Measurements from ENCODE around the gene CNTROB.
"Not testable (repeated sequence)": the region's sequence is repeated elsewhere in the genome, so short reads cannot be mapped to it uniquely, and the experiment has no call there.

CNTROB gene

DNA sequence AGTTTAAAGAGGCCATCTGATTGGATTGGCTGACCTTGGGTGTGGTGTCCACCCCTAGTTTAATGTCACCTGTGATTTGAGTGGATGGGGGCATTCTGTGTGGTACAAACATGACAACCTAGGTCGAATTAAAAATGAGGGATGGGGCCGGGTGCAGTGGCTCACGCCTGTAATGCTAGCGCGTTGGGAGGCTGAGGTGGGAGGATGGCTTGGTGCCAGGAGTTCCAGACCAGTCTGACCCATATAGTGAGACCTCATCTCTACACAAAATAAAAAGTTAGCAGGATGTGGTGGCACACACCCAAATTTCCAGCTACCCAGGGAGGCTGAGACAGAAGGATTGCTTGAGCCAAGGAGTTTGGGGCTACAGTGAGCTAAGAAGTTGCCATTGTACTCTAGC lies 14.4 kb downstream of the CNTROB start:
- no peak for DNase-seq

GRCh38 chr17:7947651-7948050 lies 15.6 kb downstream of the CNTROB start:
- DNase-seq, result no peak

GRCh38 chr17:7950578-7950977 lies 18.6 kb downstream of the CNTROB start:
- no peak for DNase-seq

- peak; percentile 23 for DNase-seq
These were observed 19.3 kb downstream of the CNTROB start for GRCh38 chr17:7951143-7951792.

GRCh38 chr17:7953266-7953665 lies 21.3 kb downstream of the CNTROB start:
- DNase-seq, result not testable (repeated sequence)

DNA sequence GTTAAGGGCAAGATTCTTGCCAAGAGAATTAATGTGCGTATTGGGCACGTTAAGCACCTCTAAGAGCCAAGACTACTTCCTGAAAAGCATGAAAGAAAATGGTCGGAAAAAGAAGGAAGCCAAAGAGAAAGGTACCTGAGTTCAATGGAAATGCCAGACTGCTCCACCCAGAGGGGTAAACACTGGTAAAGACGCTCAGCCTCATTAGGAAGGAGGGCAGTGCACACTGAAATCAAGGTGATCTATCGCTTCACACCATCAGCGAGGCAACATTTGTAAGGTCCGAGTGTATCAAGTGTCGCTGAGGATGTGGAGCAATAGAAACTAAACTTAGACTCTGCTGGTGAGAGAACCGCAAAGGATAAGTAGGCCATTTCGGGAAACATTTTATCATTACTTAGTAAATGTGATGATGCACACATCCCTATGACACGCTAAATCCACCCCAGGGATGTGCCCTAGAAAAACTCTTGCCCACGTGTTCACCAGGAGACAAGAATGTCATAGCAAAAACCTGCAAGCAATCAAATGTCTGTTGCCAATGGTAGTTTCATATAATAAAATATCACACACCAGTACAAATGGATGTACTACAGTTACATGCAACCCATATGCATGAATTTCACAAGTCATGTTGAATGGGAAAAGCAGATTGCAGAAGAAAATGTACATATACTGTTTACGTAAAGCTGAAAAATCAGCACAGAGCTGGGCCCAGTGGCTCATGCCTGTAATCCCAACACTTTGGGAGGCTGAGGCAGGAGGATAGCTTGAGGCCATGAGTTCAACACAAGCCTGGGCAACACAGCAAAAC lies 23.6 kb downstream of the CNTROB start:
- DNase-seq, result no peak

- no peak for DNase-seq
These were observed 24.4 kb downstream of the CNTROB start for GRCh38 chr17:7956228-7956965.

DNA sequence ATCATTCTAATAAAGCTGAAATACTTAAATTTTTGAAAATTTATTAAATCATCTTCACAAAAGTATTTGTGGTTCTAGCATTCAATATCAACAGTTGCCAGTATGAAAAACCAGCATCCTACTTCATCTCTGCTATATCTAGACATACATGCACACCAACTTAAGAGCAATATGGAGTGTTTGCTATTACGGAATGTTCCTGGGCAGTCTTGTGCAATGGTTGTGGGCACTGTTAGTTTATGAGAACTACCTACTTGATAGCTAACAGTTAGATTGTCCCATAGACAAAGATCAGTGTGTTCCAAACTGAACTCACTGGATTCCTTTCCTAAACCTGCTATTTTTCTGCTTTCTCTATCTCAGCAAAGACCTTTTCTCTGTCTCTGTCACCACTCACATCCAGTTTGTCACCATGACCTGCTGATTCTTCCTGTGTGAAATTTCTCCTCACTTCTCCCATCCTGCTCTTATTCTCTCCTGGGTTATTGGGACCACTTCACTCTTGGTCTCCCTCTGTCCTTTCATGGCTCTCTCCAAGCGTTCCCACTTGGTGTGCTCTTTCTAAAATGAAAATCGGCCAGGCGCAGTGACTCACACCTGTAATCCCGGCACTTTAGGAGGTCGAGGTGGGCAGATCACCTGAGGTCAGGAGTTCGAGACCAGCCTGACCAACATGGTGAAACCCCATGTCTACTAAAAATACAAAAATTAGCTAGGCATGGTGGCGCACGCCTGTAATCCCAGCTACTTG lies 27.7 kb downstream of the CNTROB start:
- no peak for DNase-seq

DNA sequence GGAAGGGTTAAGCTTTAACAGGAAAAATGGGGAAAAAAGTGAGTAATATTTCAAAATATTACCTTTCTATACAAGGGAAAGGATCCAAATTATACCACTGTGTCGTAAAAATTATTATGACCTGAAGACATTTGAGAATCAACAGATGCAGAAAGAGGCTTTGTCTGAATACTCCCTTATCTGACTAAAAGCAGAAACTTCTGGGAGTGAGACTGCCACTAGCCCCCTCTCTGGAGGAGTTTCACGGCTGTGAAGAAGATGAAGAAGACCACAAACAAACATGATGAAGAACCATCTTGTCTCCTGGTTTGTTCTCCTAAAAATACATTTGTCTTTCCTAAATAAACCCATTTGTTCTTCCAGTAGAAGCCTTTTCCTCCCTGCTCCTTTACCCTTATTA lies 29.4 kb downstream of the CNTROB start:
- DNase-seq, result no peak

DNA sequence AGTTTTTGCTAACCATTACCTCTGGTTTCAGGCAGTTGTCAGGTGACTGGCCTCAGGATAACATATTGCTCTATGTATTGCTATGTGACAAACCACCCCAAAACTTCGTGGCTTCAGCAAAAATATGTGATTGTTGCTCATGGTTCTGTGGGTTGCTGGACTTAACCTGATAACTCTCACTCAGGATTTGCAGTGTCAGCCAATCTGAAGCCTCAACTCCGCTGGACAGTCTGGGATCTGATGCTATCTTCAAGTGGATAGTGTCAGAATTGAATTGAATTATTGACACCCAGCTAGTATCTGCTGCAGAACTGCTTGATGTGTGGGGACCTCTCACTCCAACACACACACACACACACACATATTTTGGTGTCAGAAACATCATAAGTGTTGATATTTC lies 35.7 kb downstream of the CNTROB start:
- no peak for DNase-seq

DNA sequence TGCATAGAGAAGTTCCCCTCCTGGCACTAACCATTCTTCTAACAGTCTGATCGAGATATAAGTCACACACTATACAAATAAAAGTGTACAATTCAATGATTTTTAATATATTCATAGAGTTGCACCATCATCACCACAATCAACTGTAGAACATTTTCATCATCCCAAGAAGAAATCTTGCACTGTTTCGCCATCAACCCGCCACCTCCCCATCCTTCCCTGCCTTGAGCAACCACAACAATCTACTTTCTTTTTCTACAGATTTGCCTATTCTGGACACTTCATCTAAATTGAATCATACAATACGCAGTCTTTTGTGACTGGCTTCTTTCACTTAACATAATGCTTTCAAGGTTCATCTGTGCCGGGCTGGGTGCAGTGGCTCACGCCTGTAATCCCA lies 37.4 kb downstream of the CNTROB start:
- no peak for DNase-seq

DNA sequence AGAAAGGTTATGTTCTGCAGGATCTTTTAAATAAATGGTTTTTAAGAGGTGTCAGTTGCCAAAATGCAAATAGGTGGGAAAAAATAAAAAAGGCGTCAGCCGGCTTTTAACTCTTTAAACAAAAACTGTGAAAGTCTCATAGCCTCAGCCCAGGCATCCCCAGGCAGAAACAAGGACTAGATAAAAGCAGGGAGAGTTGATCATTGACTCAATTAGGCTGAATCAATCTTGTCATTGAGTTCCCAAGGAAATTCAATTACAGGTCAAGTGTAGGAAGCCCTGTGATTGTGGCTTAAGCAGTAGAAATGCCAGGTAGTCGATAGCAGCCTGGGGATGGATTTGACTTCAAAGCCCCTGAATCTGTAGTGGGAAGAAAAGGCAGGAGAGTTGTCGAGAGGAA lies 39.6 kb downstream of the CNTROB start:
- DNase-seq, result no peak

- peak; percentile 22 for DNase-seq
These were observed 40.3 kb downstream of the CNTROB start for GRCh38 chr17:7972131-7972785.

- DNase-seq, result no peak
These were observed 42.7 kb downstream of the CNTROB start for GRCh38 chr17:7974638-7975131.

DNA sequence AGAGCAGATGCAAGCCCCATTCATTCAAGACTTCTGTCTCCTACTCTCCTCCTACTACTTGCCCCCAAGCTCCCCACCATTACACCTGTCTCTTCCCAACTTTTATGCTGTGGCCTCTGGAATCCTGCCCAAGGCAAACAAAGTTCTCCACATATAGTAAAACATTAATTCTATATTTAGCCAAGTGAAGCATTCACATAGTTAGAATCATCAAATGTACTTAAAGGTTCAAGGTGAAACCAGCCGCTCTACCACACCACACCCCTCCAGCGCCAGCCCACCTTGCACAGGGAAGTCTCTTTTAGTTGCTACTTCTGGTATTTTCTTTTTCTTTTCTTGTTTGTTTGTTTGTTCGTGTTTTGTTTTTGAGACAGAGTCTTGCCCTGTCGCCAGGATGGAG lies 45.0 kb downstream of the CNTROB start:
- DNase-seq, result no peak

GRCh38 chr17:7977805-7978204 lies 45.8 kb downstream of the CNTROB start:
- no peak for DNase-seq

DNA sequence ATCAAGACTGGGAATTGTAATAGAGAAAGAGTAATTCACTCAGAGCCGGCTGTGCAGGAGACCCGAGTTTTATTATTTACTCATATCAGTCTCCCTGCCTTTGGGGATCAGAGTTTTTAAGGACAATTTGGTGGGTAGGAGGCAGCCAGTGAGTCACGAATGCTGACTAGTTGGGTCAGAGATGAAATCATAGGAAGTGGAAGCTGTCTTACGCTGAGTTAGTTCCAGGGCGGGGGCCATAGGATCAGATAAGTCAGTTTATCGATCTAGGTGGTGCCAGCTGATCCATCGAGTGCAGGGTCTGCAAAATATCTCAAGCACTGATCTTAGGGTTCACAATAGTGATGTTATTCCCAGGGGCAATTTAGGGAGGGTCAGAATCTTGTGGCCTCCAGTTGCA lies 50.2 kb downstream of the CNTROB start:
- no peak for DNase-seq

GRCh38 chr17:7982666-7983065 lies 50.7 kb downstream of the CNTROB start:
- no peak for DNase-seq

DNA sequence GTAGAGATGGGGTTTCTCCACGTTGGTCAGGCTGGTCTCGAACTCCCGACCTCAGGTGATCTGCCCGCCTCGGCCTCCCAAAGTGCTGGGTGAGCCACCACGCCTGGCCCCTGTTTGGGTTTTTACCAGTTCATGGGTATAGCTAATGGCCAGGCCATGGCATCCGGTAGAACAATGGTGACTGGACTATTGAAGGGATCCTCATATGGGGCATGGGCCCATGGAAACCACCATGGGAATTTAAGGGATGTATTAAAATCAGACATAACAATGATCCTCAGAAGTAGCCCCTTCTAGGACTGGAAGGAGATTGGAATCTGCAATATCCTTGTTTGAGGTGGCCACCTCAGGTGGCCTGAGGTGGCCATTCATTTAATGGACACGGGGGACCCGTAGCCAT lies 52.9 kb downstream of the CNTROB start:
- no peak for DNase-seq

- no peak for DNase-seq
These were observed 55.3 kb downstream of the CNTROB start for GRCh38 chr17:7987112-7987893.

- DNase-seq, result peak; percentile 94
These were observed 56.8 kb downstream of the CNTROB start for GRCh38 chr17:7988750-7989178.

All from DMS53 (cell line).